ENCODE measurements around the gene ILKAP. TPM values are rescaled to one million over a fixed set of nuclear protein-coding genes. Genes with fewer than 3 reads are reported as not detected.

ILKAP gene
- total RNA-seq, 1 experiment from 2014 or later: 49.9 TPM

- H3K9me3 ChIP-seq (ENCODE audit: control insufficient read depth, insufficient read depth, low read depth, low read length): no peaks in the 10 kb centered on the region
- 0 out of 2 replicates have a peak, but pooled peaks cover 4% of the 10 kb centered on the region for H3K4me1 ChIP-seq (ENCODE audit: control insufficient read depth, insufficient read depth, low read length)
- intact Hi-C loops (cut with micrococcal nuclease; ENCODE audit: unreplicated experiment) (no loop called here), in situ Hi-C loops (cut with HindIII; ENCODE audit: low pct_unique_long_range_greater_than_20kb, low sequenced_read_pairs) (no loop called here)
- no peak overlapping the region for H3K4me3 ChIP-seq (ENCODE audit: low read depth in 2 of 2, low read length in 2 of 2)
- DNase-seq (ENCODE audit: low read depth, low spot score) (no peak), ATAC-seq (no peak)
- H3K27ac ChIP-seq (ENCODE audit: low read length): no peak overlapping the region
- TF ChIP-seq TCF7L2 (IDR thresholded peaks at IDR 0.05; ENCODE audit: low read depth, low read length): no peak
- TF ChIP-seq REST (IDR thresholded peaks at IDR 0.05; ENCODE audit: insufficient read depth in 1 of 2, low read depth in 2 of 2, low read length in 1 of 2): no peak
- no peak for TF ChIP-seq CTCF (IDR thresholded peaks at IDR 0.05)
- no peak for TF ChIP-seq SIN3A (IDR thresholded peaks at IDR 0.05; ENCODE audit: borderline replicate concordance, insufficient read depth, low read depth, low read length)
- TF ChIP-seq POLR2AphosphoS5 (IDR thresholded peaks at IDR 0.05; ENCODE audit: low read depth, low read length): no peak
- BruUV-seq (replicated peaks): no TSS peak
- no peaks in the 10 kb centered on the region for H3K27me3 ChIP-seq (ENCODE audit: control insufficient read depth, insufficient read depth, low read length)
- POLR2A ChIA-PET: no interaction called here
- H3K36me3 ChIP-seq (ENCODE audit: control insufficient read depth, insufficient read depth, low read length): no peaks in the 10 kb centered on the region
- CTCF ChIA-PET: no interaction called here
These were observed 21.6 kb upstream of the ILKAP start for GRCh38 chr2:238225121-238225520.

- TF ChIP-seq TCF7L2 (IDR thresholded peaks at IDR 0.05; ENCODE audit: low read depth, low read length): no peak
- no peak for TF ChIP-seq SIN3A (IDR thresholded peaks at IDR 0.05; ENCODE audit: borderline replicate concordance, insufficient read depth, low read depth, low read length)
- TF ChIP-seq POLR2AphosphoS5 (IDR thresholded peaks at IDR 0.05; ENCODE audit: low read depth, low read length): no peak
- no peak for TF ChIP-seq CTCF (IDR thresholded peaks at IDR 0.05)
- no peak for TF ChIP-seq REST (IDR thresholded peaks at IDR 0.05; ENCODE audit: insufficient read depth in 1 of 2, low read depth in 2 of 2, low read length in 1 of 2)
- Histone ChIP-seq H3K4me3 (ENCODE audit: low read depth in 2 of 2, low read length in 2 of 2) (no peak overlapping the region), H3K27ac (ENCODE audit: low read length) (no peak overlapping the region), H3K36me3 (ENCODE audit: control insufficient read depth, insufficient read depth, low read length) (no peaks in the 10 kb centered on the region), H3K4me1 (ENCODE audit: control insufficient read depth, insufficient read depth, low read length) (0 out of 2 replicates have a peak, but pooled peaks cover 4% of the 10 kb centered on the region), H3K9me3 (ENCODE audit: control insufficient read depth, insufficient read depth, low read depth, low read length) (no peaks in the 10 kb centered on the region), H3K27me3 (ENCODE audit: control insufficient read depth, insufficient read depth, low read length) (no peaks in the 10 kb centered on the region)
- CTCF ChIA-PET: no interaction called here
- POLR2A ChIA-PET: no interaction called here
- DNase-seq (ENCODE audit: low read depth, low spot score) (no peak), ATAC-seq (no peak)
- BruUV-seq (replicated peaks): no TSS peak
- intact Hi-C loops (cut with micrococcal nuclease; ENCODE audit: unreplicated experiment): no loop called here
- in situ Hi-C loops (cut with HindIII; ENCODE audit: low pct_unique_long_range_greater_than_20kb, low sequenced_read_pairs): no loop called here
These were observed 21.0 kb upstream of the ILKAP start for GRCh38 chr2:238224356-238225035.

Data from Panc1 (cell line).